Fibroblast of lung (primary cell): ENCODE data around the gene CHCHD6.

ENCODE experiments used
- EZH2 ChIP-seq: IDR thresholded peaks from 2 replicates; pipeline ENCODE4 v1.5.1; 2012; ENCODE audit warnings: low read length, control low read depth, mild to moderate bottlenecking; ENCODE audit errors: missing control alignments
- TF ChIP-seq, protein P1 (sequence below), 2 donors: IDR thresholded peaks in 1 of 2; conservative IDR thresholded peaks in 1 of 2; 1 replicate in 1 of 2; 2 replicates in 1 of 2; pipeline ENCODE4 v1.5.1; 2011 to 2012; ENCODE audit warnings: low read length in 2 of 2, control low read depth in 1 of 2, inconsistent platforms in 1 of 2, low read depth in 1 of 2, mild to moderate bottlenecking in 1 of 2

DNA sequence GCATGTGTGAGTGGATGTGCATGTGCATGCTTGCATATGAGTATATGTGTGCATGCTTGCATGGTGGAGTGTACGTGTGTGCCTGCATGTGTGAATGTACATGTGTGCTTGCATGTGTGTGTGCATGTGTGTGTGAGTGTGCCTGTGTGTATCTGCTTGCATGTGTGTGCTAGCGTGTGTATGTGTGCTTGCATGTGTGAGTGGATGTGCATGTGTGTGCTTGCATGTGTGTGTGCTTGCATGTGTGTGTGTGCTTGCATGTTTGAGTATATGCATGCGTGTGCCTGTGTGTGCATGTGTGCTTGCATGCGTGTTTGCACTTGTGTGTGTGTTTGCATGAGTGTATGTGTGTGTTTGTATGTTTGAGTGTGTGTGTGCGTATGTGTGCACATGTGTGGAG lies 274.3 kb downstream of the CHCHD6 start:
- TF ChIP-seq, protein P1, sequence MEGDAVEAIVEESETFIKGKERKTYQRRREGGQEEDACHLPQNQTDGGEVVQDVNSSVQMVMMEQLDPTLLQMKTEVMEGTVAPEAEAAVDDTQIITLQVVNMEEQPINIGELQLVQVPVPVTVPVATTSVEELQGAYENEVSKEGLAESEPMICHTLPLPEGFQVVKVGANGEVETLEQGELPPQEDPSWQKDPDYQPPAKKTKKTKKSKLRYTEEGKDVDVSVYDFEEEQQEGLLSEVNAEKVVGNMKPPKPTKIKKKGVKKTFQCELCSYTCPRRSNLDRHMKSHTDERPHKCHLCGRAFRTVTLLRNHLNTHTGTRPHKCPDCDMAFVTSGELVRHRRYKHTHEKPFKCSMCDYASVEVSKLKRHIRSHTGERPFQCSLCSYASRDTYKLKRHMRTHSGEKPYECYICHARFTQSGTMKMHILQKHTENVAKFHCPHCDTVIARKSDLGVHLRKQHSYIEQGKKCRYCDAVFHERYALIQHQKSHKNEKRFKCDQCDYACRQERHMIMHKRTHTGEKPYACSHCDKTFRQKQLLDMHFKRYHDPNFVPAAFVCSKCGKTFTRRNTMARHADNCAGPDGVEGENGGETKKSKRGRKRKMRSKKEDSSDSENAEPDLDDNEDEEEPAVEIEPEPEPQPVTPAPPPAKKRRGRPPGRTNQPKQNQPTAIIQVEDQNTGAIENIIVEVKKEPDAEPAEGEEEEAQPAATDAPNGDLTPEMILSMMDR (conservative IDR thresholded peaks at IDR 0.05 in 1 of 2, IDR thresholded peaks at IDR 0.05 in 1 of 2; ENCODE audit: low read depth in 1 of 2, low read length in 2 of 2): no peak
- no peak for TF ChIP-seq EZH2
